ENCODE results near the gene SHMT1. TPM values are rescaled to one million over a fixed set of nuclear protein-coding genes. Genes with fewer than 3 reads are reported as not detected.
A peak's percentile ranks its signal among the peaks of the same experiment; 100 is the strongest.

The SHMT1 gene
- polyA plus RNA-seq, 2 of the 4 experiments (the other 2 are of a cell fraction), result 43.2 to 62.1 TPM

GRCh38 chr17:18378205-18378505 is 14.8 kb upstream of the SHMT1 start:
- ChIA-PET CTCF (interaction anchor here (1.0 to 2.8 kb wide), 5 partner anchors 13 to 131 kb away, joined by 3 to 16 read pairs (median 4); no protein-coding TSS in a partner anchor), POLR2A (no interaction called here)
- ATAC-seq (peak; percentile 51 to 65), DNase-seq (ENCODE audit: low read depth in 1 of 2, low spot score in 1 of 2) (no peak), FAIRE-seq (no peak)
- Histone ChIP-seq H3K4me1 (peaks cover 11% of the 10 kb centered on the region), H3K4me2 (no peak overlapping the region), H3K4me3 (no peak overlapping the region), H3K27ac (peak overlapping the region; percentile 30 to 84; a peak in 5 of 6 replicates), H3K9me3 (no peaks in the 10 kb centered on the region)
- 69% methylated on average over 2 of the region's 2 CpGs for WGBS (ENCODE audit: missing lambda C conversion rate)
- TF ChIP-seq CTCF (IDR thresholded peaks at IDR 0.05) (0 out of 3 replicates have a peak, but pooled peaks have one; percentile 30), RARB (CRISPR knock-in tag; IDR thresholded peaks at IDR 0.05) (no peak)

- no peak within 1 kb of the TSS for H3K4me3 ChIP-seq
- H3K4me2 ChIP-seq, result no peak within 1 kb of the TSS
- peak; percentile 83 to 94 for ATAC-seq
These were observed 14.3 kb upstream of the SHMT1 start, which contains the start of gene EVPLL for GRCh38 chr17:18377437-18378204. EVPLL (plus strand) TSS chr17:18377778; CDS start chr17:18380938, 3,160 bp downstream.

GRCh38 chr17:18374216-18374615 is 10.9 kb upstream of the SHMT1 start:
- DNase-seq (ENCODE audit: low read depth in 1 of 2, low spot score in 1 of 2), result no peak
- Histone ChIP-seq H3K4me1 (peaks cover 13% of the 10 kb centered on the region), H3K9me3 (no peaks in the 10 kb centered on the region), H3K4me3 (no peak overlapping the region), H3K4me2 (no peak overlapping the region), H3K27ac (no peak overlapping the region)
- no peak for FAIRE-seq
- CTCF ChIA-PET, result interaction anchor here (0.8 to 1.0 kb wide), 3 partner anchors 9 to 156 kb away, joined by 3 read pairs; no protein-coding TSS in a partner anchor
- WGBS (ENCODE audit: missing lambda C conversion rate), result 51% methylated on average over 7 of the region's 7 CpGs
- POLR2A ChIA-PET, result no interaction called here
- ATAC-seq, result no peak
- TF ChIP-seq HEYL (CRISPR knock-in tag; IDR thresholded peaks at IDR 0.05) (no peak), RFX5 (IDR thresholded peaks at IDR 0.05) (no peak), BCL3 (IDR thresholded peaks at IDR 0.05) (no peak), POLR2AphosphoS2 (conservative IDR thresholded peaks at IDR 0.05; ENCODE audit: low read length) (no peak), HOXB13 (CRISPR knock-in tag; IDR thresholded peaks at IDR 0.05; ENCODE audit: low read depth) (no peak), MAX (IDR thresholded peaks at IDR 0.05) (no peak), JUN (IDR thresholded peaks at IDR 0.05) (no peak), HDAC2 (IDR thresholded peaks at IDR 0.05) (no peak), HMGXB4 (CRISPR knock-in tag; IDR thresholded peaks at IDR 0.05; ENCODE audit: borderline replicate concordance) (no peak)

More at GRCh38 chr17:18377437-18378204, 14.3 kb upstream of the SHMT1 start, which contains the start of gene EVPLL:
- ChIA-PET CTCF (interaction anchor here (0.6 to 2.8 kb wide), 8 partner anchors 9 to 1560 kb away, joined by 3 to 16 read pairs (median 4); no protein-coding TSS in a partner anchor), POLR2A (interaction anchor here (0.7 kb wide), 1 partner anchor 116 kb away, joined by 3 read pairs; no protein-coding TSS in a partner anchor)
- peak; percentile 43 to 51 for DNase-seq (ENCODE audit: low read depth in 1 of 2, low spot score in 1 of 2)
- TF ChIP-seq CTCF (IDR thresholded peaks at IDR 0.05), result peak; percentile 54
- TF ChIP-seq BCL3 (IDR thresholded peaks at IDR 0.05), result no peak
- no peak for TF ChIP-seq ZC3H11A (IDR thresholded peaks at IDR 0.05)
- TF ChIP-seq SMC3 (IDR thresholded peaks at IDR 0.05), result peak; percentile 56
- TF ChIP-seq RAD21 (conservative IDR thresholded peaks at IDR 0.05 in 1 of 2, IDR thresholded peaks at IDR 0.05 in 1 of 2), result peak; percentile 33 to 46; a peak in 3 of 5 replicates
- no peak for TF ChIP-seq USF2 (IDR thresholded peaks at IDR 0.05)
- no peak for TF ChIP-seq FOXS1 (CRISPR knock-in tag; IDR thresholded peaks at IDR 0.05)
- no peaks in the 10 kb centered on the region for H3K9me3 ChIP-seq
- peaks cover 11% of the 10 kb centered on the region for H3K4me1 ChIP-seq
- 84% methylated on average over 12 of the region's 20 CpGs for WGBS (ENCODE audit: missing lambda C conversion rate)
- peak within 1 kb of the TSS; percentile 30 to 84; a peak in 5 of 6 replicates for H3K27ac ChIP-seq
- peak; percentile 59 for FAIRE-seq
